Measurements from ENCODE around the gene TMEM94.
"Not testable (repeated sequence)": the region's sequence is repeated elsewhere in the genome, so short reads cannot be mapped to it uniquely, and the experiment has no call there.

TMEM94 gene

DNA sequence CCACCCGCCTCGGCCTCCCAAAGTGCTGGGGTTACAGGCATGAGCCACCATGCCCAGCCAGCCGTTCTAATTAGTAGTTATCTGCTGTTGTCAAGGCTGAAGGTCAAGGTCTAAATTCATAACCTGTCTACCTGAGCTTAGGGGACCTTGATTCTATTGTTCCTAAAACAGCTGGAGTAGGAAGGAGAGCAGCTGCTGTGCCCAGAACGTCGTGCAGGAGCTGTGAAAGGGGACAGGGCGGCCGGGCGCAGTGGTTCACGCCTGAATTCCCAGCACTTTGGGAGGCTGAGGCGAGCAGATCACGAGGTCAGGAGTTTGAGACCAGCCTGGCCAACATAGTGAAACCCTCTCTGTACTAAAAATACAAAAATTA is 21.0 kb downstream of the TMEM94 start:
- DNase-seq: not testable (repeated sequence)

DNA sequence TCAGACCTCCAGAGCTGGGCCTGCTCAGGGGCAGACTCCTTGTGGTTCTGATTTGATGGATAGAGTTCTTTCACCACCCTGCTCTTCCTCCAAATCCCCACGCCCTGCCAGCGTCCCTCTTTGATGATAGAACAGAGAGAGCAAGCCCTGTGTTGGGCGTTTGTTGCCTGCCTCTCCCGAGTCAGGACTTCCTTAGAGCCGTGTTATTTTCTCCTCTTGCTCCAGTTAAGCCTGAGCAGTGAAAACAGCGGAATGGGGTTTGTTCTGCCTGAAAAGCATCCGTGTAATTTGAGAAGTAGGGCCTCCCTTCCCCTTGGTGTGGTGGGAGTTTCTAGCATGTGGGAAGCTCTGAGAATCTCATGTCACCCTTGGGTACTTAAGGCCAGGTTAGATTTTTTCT is 22.1 kb downstream of the TMEM94 start:
- DNase-seq: no peak

DNA sequence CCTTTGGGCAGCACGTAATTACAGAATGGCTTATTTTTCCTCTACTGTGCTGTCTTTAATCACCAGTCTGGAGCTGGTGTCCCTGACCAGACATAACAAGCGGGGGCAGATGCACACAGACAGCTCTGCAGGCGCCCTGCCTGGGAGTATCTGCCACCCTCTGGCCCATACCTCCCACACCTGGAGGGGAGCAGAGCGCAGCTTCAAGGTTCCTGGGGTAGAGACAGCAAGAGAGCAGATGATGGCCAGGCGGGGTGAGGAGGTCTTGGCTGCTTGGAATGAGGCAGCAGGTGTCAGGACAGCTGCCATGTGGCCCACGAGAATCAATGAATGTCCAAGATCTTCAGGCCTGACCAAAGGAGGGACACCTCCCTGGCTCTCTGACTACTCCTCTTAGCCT is 23.8 kb downstream of the TMEM94 start:
- no peak for DNase-seq

DNA sequence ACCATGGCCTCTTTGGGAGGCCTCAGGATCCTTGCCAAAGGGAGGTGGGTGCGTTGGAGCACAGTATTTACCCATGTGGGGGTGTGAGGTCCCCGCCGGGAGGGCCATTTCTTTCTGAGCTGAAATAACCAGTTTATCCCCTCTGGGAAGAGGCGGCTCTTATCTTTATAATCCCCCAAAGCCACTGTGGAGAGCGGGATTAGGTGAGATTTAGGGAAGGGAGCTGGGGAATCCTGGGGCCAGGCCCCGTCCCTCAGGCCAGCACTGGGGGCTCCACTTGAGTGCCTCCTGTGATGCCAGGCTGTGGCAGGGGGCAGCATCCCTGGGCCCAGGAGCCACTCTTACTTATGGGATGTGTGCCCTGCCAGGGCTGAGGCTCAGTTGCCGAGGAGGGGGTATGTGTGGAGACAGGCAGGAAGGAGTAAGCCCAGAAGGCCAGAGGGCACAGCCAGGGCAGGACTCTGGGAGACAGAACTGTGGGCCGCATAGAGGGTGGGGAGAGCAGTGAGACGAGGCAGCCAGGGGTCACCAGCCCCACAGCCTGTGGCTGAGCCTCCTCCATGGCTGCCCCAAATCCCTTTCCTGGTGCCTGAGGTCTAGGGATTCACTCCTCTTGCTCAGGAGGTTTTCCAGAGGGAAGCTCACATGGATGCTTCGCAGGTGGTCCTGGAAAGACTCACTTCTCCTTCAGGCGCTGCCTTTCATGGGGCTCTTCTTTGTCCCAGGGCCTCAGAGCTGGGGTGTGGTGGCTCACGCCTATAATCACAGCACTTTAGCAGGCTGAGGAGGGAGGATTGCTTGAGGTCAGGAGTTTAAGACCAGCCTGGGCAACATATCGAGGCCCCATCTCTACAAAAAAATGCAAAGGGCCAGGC is 25.0 kb downstream of the TMEM94 start:
- DNase-seq: no peak

DNA sequence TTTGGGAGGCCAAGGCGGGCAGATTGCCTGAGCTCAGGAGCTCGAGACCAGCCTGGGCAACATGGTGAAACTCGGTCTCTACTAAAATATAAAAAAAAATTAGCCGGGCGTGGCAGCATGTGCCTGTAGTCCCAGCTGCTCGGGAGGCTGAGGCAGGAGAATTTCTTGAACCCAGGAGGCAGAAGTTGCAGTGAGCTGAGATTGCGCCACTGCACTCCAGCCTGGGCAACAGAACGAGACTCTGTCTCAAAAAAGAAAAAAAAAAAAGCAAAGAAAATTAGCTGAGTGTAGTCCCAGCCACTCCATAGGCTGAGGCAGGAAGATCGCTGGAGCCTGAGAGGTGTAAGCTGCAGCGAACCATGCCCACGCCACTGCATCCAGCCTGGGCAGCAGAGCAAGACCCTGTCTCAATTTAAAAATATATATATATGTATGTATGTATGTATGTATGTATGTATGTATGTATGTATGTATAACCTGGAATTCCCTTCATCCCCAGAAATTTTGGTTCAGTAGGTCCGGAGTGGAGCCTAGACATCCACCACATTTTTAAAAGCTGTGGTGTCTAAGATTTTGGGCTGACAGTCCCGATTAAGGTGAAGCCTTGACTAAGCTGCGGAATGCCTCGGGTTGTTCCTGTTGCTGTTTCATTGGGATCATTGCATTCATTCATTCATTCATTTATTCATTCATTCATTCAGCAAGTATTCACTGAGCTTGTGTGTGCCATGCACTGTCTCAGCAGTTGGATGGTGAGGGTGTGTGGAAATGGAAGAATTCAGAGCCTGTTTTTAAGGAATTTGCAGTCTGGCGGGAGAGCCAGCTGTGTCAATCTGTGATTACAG is 25.9 kb downstream of the TMEM94 start:
- DNase-seq: no peak

DNA sequence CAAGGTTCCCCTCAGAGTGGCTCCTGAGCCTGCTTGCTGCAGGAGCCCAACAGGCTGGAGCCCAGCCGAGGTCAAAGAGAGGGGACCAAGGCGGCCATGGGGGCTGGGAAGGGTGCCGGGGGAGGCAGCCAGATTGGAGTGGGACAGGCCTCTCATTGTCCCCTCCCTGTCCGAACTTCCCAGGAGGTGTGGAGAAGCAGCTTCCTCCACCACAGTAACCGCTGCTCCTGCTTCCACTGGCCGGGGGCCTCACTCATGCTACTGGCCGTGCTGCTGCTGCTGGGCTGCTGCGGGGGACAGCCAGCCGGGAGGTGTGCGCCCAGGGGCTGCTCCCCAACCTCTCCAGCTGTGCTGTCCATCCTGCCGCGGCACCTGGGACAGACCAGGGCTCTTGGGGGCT is 29.3 kb downstream of the TMEM94 start:
- DNase-seq: no peak

DNA sequence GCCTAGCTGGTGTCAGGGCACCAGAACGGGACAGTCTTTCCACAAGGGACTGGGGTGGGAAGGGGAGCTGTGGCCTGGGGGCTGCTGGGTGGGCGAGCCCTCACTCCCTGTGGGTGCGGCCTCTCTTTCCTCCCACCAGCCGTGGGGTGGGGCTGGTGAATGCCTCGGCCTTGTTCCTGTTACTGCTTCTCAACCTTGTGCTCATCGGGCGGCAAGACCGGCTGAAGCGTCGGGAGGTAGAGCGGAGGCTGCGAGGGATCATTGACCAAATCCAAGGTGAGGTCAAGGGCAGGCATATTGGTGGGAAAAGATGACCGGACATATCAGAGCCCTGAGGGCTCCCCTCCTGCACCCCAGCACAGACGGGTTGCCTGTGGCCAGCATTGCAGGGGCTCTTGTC is 29.7 kb downstream of the TMEM94 start:
- no peak for DNase-seq

DNA sequence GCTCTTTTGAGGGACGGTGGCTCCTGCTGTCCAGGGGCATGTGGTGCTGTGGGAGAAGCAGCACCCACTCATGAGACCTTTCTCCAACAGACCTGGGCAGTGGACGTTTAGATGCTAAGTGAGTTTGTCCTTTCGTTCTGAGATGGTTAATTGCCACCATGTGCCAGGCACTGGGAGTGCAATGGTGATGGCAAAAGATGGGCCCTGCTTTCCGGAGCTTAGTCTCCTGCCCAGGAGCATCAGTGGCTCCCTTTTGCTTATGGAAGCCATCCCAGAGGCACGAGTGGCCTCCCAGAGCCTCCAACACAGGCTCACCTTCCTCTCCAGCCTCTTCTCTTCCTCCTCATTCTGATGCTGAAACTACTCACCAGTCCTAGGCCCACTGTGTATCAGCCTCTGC is 30.5 kb downstream of the TMEM94 start:
- DNase-seq: no peak

DNA sequence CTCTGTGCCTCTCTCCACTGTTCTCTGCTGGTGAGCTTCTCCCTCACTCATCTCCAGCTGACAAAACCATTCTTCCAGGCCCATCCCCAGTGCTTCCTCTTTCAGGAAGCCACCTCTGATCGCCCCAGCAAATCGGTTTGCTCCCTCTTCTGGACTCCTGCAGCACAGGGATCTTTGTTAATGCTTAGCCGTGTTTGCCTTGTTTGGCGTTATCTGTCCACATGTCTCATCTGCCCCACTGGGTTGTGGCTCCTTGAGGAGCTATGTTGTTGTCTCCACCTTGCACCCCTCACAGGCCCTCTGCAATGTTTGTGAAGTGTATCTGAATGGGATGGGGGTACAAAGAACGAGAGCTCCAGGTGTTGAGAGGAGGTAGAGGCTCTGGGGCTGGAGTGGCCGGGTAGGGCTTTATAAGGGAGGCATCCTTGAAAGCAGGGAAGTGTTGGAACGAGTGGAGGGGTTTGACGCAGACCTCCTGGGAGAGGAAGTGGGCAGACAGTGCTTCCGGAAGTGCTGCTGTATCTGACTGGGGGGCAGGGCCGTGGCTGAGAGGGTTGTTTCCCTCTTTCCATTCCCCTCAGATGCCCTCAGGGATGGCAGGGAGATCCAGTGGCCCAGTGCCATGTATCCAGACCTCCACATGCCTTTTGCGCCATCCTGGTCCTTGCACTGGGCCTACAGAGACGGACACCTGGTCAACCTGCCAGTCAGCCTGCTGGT is 31.1 kb downstream of the TMEM94 start:
- DNase-seq: no peak

DNA sequence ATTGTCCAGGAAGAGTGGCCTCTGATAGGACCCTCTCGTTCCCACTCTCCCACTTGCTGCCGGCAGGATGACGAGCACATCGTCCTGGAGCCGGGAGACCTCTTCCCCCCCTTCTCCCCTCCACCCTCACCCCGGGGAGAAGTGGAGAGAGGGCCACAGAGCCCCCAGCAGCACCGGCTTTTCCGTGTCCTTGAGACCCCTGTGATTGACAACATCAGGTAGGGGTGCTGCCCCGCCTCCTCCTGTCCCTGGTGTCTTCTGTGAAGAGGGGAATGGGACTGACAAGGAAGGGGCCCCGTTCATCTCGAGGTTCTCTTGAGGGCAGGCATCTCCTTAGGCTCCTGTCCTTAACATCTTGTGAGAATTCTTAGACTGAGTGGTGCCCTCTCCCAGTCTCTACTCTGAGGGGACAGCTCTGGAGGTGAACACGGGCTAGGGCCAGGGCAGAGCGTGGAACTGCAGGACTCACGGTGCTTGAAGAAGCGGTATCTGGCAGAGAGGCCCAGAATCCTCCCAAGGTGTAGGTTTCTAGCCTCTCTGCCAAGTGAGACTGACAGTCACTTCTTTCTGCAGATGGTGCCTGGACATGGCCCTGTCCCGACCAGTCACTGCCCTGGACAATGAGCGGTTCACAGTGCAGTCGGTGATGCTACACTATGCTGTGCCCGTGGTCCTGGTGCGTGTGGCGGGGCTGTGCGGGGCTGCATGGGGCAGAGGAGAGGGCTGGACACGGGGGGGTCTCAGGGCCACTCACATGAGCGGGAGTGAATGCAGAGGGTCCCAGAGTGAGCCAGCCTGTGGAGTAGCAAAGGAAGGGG is 32.5 kb downstream of the TMEM94 start:
- no peak for DNase-seq

DNA sequence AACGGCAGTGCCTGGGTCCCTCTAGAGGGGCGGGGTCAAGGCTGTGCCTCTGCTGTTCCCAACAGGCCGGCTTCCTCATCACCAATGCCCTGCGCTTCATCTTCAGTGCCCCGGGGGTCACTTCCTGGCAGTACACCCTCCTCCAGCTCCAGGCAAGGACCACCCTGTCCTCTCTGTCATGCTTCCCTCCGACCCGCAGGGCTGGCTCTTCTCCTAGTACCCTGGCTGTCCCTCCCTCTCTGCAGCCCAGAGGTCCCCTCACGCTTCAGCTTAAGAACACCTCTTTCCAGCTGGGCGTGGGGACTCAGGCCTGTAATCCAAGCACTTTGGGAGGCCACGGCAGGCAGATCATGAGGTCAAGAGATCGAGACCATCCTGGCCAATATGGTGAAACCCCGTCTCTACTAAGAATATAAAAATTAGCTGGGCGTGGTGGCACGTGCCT is 33.1 kb downstream of the TMEM94 start:
- no peak for DNase-seq

DNA sequence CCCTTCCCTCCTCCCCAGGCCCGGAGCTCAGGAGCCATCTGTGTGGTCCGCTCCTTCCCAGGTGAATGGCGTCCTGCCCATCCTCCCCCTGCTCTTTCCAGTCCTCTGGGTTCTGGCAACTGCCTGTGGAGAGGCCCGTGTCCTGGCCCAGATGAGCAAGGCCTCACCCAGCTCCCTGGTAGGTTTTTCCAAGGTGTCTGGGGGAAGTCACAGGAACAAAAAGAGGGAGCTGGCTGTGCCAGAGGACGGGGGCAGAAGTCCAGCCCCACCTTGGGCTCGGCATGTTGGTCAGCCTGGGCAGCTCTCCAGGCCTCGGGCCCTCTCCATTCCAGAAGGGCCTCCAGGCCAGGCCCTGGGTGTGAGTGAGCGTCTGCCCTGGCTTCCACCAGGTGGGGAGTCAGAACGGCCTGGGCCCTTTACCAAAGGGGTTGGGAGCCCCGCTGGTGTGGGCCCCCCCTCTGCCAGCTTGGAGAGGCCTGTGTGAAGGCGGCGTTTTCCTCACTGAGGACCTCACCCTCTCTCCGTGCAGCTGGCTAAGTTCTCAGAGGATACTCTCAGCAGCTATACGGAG is 33.8 kb downstream of the TMEM94 start:
- no peak for DNase-seq

DNA sequence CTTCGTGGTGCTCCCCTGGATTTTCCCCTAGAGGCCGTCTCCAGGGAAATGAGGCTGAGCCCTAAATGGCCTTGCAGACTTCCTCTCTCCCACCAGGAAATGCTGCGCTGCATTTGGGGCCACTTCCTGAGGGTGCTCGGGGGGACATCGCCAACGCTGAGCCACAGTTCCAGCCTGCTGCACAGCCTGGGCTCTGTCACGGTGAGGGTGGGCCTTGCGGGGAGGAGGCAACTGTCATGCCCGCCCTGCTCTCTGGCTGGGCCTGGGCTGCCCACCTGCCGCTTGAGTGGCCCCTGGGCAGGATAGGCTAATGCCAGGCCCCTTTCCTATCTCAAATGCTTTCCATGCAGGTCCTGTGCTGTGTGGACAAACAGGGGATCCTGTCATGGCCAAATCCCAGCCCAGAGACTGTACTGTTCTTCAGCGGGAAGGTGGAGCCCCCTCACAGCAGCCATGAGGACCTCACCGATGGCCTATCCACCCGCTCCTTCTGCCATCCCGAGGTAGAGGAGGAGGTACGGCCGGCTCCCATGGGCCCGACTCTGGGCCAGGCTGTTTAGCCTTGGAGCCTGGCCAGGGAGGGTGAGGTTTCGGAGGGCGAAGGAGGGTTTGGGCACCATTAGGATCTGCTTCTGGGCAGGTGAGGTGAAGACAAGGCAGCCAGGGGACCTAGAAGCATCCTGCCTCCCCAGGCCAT is 34.7 kb downstream of the TMEM94 start:
- no peak for DNase-seq

DNA sequence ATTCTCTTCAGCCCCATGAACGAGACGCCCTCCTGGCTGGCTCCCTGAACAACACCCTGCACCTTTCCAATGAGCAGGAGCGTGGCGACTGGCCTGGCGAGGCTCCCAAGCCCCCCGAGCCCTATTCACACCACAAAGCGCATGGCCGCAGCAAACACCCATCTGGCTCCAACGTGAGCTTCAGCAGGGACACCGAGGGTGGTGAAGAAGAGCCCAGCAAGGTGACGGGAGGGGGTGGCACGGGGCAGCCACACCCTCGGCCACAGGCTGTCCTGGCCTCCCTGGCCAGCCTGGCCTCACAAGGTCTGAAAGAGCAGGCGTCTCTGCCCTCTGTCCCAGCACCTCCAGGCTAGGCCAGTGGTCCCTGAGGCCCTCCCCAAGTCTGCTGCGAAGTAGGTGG is 35.2 kb downstream of the TMEM94 start:
- DNase-seq: no peak

DNA sequence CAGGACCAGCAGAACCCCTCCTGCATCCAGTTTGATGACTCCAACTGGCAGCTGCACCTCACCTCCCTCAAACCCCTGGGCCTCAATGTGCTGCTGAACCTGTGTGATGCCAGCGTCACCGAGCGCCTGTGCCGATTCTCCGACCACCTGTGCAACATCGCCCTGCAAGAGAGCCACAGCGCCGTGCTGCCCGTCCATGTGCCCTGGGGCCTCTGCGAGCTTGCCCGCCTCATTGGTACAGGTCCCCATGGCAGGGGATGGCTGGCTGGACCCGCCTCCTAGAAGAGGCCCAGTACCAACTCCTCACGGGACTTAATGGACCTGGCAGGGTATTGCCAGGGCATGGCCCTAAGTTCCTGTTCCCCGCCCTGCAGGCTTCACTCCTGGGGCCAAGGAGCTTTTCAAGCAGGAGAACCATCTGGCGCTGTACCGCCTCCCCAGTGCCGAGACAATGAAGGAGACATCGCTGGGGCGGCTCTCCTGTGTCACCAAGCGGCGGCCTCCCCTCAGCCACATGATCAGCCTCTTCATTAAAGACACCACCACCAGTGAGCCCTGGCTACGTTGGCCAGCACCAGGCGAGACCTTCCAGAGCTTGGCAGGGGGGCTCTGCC is 36.2 kb downstream of the TMEM94 start:
- no peak for DNase-seq

DNA sequence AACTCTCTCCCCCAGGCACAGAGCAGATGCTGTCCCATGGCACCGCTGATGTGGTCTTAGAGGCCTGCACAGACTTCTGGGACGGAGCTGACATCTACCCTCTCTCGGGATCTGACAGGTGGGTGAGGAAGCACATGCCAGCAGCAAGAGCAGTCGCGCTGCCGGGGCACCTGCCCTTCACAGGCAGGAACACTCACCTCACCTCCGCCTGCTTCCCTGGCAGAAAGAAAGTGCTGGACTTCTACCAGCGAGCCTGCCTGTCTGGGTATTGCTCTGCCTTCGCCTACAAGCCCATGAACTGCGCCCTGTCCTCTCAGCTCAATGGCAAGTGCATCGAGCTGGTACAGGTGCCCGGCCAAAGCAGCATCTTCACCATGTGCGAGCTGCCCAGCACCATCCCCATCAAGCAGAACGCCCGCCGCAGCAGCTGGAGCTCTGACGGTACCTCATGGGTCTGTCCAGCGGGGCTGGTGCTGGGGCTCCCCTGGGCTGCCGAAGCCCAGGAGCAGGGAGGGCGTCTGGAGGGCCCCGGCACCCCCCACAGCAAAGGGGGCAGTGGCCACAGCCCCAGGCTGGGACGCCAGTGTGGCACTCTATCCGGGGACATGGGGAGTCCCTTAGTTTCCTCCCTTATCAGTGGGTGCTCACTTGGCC is 37.2 kb downstream of the TMEM94 start:
- no peak for DNase-seq

DNA sequence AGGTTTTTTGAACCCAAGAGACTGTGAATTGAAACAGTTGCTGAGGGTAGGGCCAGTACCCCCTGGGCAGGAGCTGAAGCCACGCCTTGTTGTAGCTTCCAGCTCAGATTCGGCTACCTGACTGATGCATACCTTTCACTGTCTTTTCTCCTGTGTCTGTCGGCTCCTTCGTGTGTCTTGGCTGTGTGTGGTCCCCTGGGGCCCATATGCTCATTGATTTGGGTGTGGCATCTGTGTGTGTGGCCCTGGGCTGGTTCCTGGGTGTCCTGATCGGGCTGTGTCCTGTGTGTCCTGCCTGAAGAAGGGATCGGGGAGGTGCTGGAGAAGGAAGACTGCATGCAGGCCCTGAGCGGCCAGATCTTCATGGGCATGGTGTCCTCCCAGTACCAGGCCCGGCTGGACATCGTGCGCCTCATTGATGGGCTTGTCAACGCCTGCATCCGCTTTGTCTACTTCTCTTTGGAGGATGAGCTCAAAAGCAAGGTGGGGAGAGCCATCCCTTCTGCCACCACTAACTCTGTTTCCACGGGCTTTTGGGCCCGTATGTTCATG is 38.0 kb downstream of the TMEM94 start:
- no peak for DNase-seq

DNA sequence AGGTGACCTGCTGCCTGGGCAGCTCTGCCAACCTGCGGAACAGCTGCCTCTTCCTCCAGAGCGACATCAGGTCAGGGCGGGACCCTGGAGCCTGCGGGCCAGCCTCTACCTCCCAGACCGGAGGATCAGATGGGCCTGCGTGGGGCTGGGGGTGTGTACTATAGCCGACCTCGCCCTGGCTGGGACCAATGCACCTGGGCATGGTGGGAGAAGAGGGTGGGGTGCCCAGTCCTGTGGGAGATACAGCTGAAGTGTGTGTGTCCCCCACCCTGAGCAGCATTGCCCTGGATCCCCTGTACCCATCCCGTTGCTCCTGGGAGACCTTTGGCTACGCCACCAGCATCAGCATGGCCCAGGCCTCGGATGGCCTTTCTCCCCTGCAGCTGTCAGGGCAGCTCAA is 39.6 kb downstream of the TMEM94 start:
- no peak for DNase-seq

DNA sequence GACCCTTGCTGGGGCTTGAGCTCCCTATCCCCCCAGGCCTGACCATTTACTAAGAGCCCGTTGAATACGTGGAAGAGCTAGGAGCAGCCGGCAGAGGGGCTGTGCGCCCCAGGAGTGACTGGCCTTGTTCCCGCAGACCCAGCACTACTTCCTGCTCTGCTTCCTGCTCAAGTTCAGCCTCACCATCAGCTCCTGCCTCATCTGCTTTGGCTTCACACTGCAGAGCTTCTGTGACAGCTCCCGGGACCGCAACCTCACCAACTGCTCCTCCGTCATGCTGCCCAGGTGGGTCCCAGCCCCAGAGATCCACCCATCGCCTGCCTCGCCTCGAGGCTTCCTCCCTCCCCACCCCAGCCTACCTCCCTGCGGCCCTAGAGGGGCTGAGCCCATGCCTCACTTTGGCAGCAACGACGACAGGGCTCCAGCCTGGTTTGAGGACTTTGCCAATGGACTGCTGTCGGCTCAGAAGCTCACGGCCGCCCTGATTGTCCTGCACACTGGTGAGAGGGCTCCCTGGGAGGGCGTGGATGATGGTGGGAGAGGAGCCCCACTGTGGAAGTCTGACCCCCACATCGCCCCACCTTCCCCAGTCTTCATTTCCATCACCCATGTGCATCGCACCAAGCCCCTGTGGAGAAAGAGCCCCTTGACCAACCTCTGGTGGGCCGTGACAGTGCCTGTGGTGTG is 41.7 kb downstream of the TMEM94 start:
- DNase-seq: no peak

Measured in NCI-H1930 (cell line).